ENCODE results near the gene NUDCD3. TPM values are rescaled to one million over a fixed set of nuclear protein-coding genes. Genes with fewer than 3 reads are reported as not detected.

Gene NUDCD3
- total RNA-seq, 1 donor from 2014 or later: 97.5 TPM

DNA sequence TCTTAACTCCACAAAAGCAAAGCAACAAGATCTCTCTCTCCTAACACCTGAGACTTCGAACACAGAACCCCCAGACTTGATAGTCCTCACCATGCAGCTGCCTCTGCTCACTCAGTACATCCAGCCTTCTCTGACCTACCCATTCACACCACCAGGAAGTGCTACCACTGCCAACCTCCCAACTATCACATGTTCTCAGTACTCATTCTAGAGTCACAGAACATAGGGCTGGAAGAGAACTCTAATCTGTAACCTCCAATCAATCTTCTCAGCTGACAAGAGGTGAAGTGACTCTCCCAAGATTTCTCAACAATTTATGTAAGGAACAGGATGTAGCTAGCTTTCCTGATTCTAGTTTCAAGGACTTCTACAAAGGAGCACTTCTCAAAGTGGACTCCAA, 3.8 kb downstream of the NUDCD3 start:
- Mint-ChIP-seq H3K27ac (ENCODE audit: unreplicated experiment) (peak overlapping the region; percentile 68), H3K4me1 (ENCODE audit: unreplicated experiment) (peaks cover 55% of the 10 kb centered on the region)

DNA sequence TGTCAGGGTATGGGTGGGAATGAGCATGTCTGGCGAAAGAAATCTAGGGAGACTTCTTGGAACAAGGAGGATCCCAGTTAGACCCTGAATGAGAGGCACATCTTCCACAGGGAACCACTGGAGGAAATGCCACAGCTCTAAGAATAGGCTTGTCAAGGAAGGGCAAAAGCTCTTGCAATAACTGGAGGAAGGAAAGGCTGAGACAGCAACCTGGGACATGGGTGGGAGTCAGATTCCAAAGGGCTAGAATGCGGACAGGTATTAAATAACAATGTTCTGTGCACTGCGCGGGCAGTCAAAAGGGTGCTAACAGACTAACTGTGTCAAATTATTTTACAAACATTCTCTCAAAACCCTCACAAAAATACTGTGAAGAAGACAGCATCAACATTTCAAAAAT, 4.5 kb downstream of the NUDCD3 start:
- Mint-ChIP-seq H3K36me3 (ENCODE audit: low read depth, unreplicated experiment) (peaks cover 34% of the 10 kb centered on the region), H3K4me3 (ENCODE audit: unreplicated experiment) (peak overlapping the region; percentile 34), H3K9me3 (ENCODE audit: unreplicated experiment) (no peaks in the 10 kb centered on the region), H3K4me1 (ENCODE audit: unreplicated experiment) (peaks cover 53% of the 10 kb centered on the region), H3K27me3 (ENCODE audit: unreplicated experiment) (peaks cover 1% of the 10 kb centered on the region), H3K27ac (ENCODE audit: unreplicated experiment) (peak overlapping the region; percentile 3)
- DNase-seq (ENCODE audit: low spot score): no peak
- TF ChIP-seq, protein P1, sequence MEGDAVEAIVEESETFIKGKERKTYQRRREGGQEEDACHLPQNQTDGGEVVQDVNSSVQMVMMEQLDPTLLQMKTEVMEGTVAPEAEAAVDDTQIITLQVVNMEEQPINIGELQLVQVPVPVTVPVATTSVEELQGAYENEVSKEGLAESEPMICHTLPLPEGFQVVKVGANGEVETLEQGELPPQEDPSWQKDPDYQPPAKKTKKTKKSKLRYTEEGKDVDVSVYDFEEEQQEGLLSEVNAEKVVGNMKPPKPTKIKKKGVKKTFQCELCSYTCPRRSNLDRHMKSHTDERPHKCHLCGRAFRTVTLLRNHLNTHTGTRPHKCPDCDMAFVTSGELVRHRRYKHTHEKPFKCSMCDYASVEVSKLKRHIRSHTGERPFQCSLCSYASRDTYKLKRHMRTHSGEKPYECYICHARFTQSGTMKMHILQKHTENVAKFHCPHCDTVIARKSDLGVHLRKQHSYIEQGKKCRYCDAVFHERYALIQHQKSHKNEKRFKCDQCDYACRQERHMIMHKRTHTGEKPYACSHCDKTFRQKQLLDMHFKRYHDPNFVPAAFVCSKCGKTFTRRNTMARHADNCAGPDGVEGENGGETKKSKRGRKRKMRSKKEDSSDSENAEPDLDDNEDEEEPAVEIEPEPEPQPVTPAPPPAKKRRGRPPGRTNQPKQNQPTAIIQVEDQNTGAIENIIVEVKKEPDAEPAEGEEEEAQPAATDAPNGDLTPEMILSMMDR (IDR thresholded peaks at IDR 0.05; ENCODE audit: unreplicated experiment): no peak

More for the DNA sequence above, 3.8 kb downstream of the NUDCD3 start:
- TF ChIP-seq, protein P1 (IDR thresholded peaks at IDR 0.05; ENCODE audit: unreplicated experiment): no peak
- Mint-ChIP-seq H3K9me3 (ENCODE audit: unreplicated experiment) (no peaks in the 10 kb centered on the region), H3K36me3 (ENCODE audit: low read depth, unreplicated experiment) (peaks cover 30% of the 10 kb centered on the region), H3K27me3 (ENCODE audit: unreplicated experiment) (peaks cover 1% of the 10 kb centered on the region), H3K4me3 (ENCODE audit: unreplicated experiment) (peak overlapping the region; percentile 57)
- no peak for DNase-seq (ENCODE audit: low spot score)

DNA sequence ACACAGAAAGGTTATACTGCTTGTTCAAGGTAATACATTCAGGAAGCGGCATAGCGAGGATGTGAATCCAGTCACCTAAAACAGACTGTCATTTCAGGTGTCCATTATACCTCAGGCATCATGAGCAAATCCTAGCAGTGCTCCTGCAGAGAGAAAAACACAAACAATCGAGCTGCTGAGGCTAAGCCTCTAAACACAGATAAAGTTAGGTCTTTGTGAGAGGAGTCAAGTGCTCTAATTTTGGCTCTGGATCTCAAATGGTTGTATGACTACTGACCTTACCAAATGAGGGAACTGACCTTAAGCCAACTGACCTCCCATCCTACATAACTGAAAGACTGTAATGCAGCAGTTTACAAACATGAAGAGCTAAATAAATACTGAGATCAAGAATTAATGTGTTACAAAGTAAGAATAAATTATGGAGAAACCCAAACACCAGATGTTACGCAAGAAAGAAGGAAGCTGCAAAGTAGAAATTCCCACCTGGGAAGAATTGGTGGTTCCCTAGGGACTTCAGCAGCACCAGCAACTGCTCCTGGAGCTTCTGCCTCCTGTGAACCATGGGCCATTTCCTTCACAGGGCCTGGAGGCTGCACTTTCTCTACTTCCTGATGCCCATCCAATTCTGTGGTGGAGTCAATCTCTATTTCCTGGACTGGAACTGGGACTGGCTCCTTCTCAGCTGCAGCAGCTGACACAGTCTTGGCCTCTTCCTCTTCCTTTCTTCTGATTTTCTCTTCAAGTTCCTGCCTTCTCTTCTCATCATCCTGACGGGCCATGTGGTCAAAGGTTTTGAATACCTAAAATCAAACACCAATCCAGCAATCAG, 5.8 kb downstream of the NUDCD3 start:
- no peak overlapping the region for H3K4me3 Mint-ChIP-seq (ENCODE audit: unreplicated experiment)
- no peaks in the 10 kb centered on the region for H3K9me3 Mint-ChIP-seq (ENCODE audit: unreplicated experiment)
- H3K36me3 Mint-ChIP-seq (ENCODE audit: low read depth, unreplicated experiment): peaks cover 34% of the 10 kb centered on the region
- TF ChIP-seq, protein P1 (IDR thresholded peaks at IDR 0.05; ENCODE audit: unreplicated experiment): no peak
- H3K27ac Mint-ChIP-seq (ENCODE audit: unreplicated experiment): peak overlapping the region; percentile 28
- H3K4me1 Mint-ChIP-seq (ENCODE audit: unreplicated experiment): peaks cover 48% of the 10 kb centered on the region
- DNase-seq (ENCODE audit: low spot score): no peak
- H3K27me3 Mint-ChIP-seq (ENCODE audit: unreplicated experiment): peaks cover 1% of the 10 kb centered on the region

- no peak overlapping the region for H3K27ac Mint-ChIP-seq (ENCODE audit: unreplicated experiment)
- H3K36me3 Mint-ChIP-seq (ENCODE audit: low read depth, unreplicated experiment): peaks cover 39% of the 10 kb centered on the region
- peaks cover 1% of the 10 kb centered on the region for H3K27me3 Mint-ChIP-seq (ENCODE audit: unreplicated experiment)
- DNase-seq (ENCODE audit: low spot score): no peak
- H3K4me3 Mint-ChIP-seq (ENCODE audit: unreplicated experiment): peak overlapping the region; percentile 17
- no peaks in the 10 kb centered on the region for H3K9me3 Mint-ChIP-seq (ENCODE audit: unreplicated experiment)
- TF ChIP-seq, protein P1 (IDR thresholded peaks at IDR 0.05; ENCODE audit: unreplicated experiment): no peak
- H3K4me1 Mint-ChIP-seq (ENCODE audit: unreplicated experiment): peaks cover 39% of the 10 kb centered on the region
Observed at GRCh38 chr7:44482502-44483485, 7.7 kb downstream of the NUDCD3 start.
